Measurements from ENCODE around the gene MARCHF10. TPM values are rescaled to one million over a fixed set of nuclear protein-coding genes. Genes with fewer than 3 reads are reported as not detected.

The MARCHF10 gene
- polyA plus RNA-seq, 1 donor from 2014 or later: 0.27 TPM

DNA sequence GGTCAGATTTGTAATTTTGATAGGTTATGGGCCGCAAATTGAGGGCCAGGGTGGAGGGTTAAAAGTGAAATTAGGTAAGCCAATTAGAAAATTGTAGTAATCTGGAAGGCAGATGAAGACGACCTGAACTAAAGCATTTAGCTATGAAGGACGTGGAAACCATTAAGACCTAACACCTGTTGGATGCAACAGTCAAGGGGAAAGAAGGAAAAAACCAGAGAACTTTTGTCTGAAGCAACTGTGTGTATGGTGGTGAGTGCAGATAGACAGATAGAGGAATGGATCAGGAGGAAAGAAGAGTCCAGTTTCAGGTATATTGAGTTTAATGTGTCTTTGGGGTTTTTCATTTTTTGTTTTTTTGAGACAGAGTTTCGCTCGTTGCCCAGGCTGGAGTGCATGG is 40.2 kb upstream of the MARCHF10 start:
- H2AFZ ChIP-seq (ENCODE audit: low read depth, low read length): no peak overlapping the region
- no peaks in the 10 kb centered on the region for H4K20me1 ChIP-seq (ENCODE audit: insufficient read depth)

DNA sequence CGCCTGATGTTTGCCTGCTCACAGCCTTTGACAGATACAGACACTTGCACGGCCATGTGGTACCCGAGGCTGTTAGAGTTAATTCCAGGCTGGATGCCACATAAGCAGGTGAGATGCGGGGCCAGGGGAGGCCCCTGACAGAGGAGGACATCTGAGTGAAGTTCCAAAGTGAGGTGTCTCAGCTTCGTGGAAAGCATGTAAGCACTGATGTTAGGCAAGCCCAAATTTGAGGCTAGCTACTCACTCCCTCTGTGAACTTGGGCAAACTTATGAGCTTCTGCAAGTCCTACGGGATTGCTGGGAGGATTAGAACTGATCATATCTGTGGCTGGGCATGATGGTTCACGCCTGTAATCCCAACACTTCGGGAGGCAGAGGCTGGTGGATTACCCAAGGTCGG is 39.3 kb upstream of the MARCHF10 start:
- H3F3A ChIP-seq (ENCODE audit: insufficient read depth, low read length, poor library complexity, severe bottlenecking): no peaks in the 10 kb centered on the region
- H3K27me3 ChIP-seq (ENCODE audit: insufficient read depth, low read depth, low read length): no peaks in the 10 kb centered on the region
- H3K9me3 ChIP-seq (ENCODE audit: low read length): no peaks in the 10 kb centered on the region
- no peak overlapping the region for H2AFZ ChIP-seq (ENCODE audit: low read depth, low read length)
- no peaks in the 10 kb centered on the region for H3K9me2 ChIP-seq (ENCODE audit: insufficient read depth, low read length)
- no peaks in the 10 kb centered on the region for H3K79me2 ChIP-seq (replicated peaks; ENCODE audit: insufficient read depth, low read length)
- H3K9ac ChIP-seq (ENCODE audit: low read length): no peak overlapping the region
- no peaks in the 10 kb centered on the region for H3K36me3 ChIP-seq (ENCODE audit: insufficient read depth, low read length)
- no peak overlapping the region for H3K27ac ChIP-seq (ENCODE audit: low read length)
- H3K4me3 ChIP-seq (ENCODE audit: low read length): no peak overlapping the region
- no peak for TF ChIP-seq TAF1 (IDR thresholded peaks at IDR 0.05; ENCODE audit: low read depth)
- no peaks in the 10 kb centered on the region for H4K20me1 ChIP-seq (ENCODE audit: insufficient read depth)
- no peak overlapping the region for H3K4me2 ChIP-seq (ENCODE audit: low read length)

More for the DNA sequence above, 40.2 kb upstream of the MARCHF10 start:
- Histone ChIP-seq H3K4me2 (ENCODE audit: low read length) (no peak overlapping the region), H3K27ac (ENCODE audit: low read length) (no peak overlapping the region), H3F3A (ENCODE audit: insufficient read depth, low read length, poor library complexity, severe bottlenecking) (no peaks in the 10 kb centered on the region), H3K4me3 (ENCODE audit: low read length) (no peak overlapping the region), H3K9me2 (ENCODE audit: insufficient read depth, low read length) (no peaks in the 10 kb centered on the region), H3K36me3 (ENCODE audit: insufficient read depth, low read length) (no peaks in the 10 kb centered on the region), H3K79me2 (replicated peaks; ENCODE audit: insufficient read depth, low read length) (no peaks in the 10 kb centered on the region), H3K9me3 (ENCODE audit: low read length) (no peaks in the 10 kb centered on the region), H3K27me3 (ENCODE audit: insufficient read depth, low read depth, low read length) (no peaks in the 10 kb centered on the region), H3K9ac (ENCODE audit: low read length) (no peak overlapping the region)
- TF ChIP-seq SMC3 (conservative IDR thresholded peaks at IDR 0.05; ENCODE audit: poor library complexity) (no peak), EP300 (conservative IDR thresholded peaks at IDR 0.05; ENCODE audit: poor library complexity, severe bottlenecking) (no peak), EZH2 (IDR thresholded peaks at IDR 0.05; ENCODE audit: borderline replicate concordance, insufficient read depth, low read length, poor library complexity, severe bottlenecking) (no peak), POLR2AphosphoS5 (IDR thresholded peaks at IDR 0.05) (no peak), MXI1 (conservative IDR thresholded peaks at IDR 0.05; ENCODE audit: poor library complexity, severe bottlenecking) (no peak), TAF1 (IDR thresholded peaks at IDR 0.05; ENCODE audit: low read depth) (no peak), RAD21 (conservative IDR thresholded peaks at IDR 0.05) (no peak)
- TF ChIP-seq, protein P1, sequence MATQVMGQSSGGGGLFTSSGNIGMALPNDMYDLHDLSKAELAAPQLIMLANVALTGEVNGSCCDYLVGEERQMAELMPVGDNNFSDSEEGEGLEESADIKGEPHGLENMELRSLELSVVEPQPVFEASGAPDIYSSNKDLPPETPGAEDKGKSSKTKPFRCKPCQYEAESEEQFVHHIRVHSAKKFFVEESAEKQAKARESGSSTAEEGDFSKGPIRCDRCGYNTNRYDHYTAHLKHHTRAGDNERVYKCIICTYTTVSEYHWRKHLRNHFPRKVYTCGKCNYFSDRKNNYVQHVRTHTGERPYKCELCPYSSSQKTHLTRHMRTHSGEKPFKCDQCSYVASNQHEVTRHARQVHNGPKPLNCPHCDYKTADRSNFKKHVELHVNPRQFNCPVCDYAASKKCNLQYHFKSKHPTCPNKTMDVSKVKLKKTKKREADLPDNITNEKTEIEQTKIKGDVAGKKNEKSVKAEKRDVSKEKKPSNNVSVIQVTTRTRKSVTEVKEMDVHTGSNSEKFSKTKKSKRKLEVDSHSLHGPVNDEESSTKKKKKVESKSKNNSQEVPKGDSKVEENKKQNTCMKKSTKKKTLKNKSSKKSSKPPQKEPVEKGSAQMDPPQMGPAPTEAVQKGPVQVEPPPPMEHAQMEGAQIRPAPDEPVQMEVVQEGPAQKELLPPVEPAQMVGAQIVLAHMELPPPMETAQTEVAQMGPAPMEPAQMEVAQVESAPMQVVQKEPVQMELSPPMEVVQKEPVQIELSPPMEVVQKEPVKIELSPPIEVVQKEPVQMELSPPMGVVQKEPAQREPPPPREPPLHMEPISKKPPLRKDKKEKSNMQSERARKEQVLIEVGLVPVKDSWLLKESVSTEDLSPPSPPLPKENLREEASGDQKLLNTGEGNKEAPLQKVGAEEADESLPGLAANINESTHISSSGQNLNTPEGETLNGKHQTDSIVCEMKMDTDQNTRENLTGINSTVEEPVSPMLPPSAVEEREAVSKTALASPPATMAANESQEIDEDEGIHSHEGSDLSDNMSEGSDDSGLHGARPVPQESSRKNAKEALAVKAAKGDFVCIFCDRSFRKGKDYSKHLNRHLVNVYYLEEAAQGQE (IDR thresholded peaks at IDR 0.05; ENCODE audit: borderline replicate concordance): no peak
- TF ChIP-seq, protein P2, sequence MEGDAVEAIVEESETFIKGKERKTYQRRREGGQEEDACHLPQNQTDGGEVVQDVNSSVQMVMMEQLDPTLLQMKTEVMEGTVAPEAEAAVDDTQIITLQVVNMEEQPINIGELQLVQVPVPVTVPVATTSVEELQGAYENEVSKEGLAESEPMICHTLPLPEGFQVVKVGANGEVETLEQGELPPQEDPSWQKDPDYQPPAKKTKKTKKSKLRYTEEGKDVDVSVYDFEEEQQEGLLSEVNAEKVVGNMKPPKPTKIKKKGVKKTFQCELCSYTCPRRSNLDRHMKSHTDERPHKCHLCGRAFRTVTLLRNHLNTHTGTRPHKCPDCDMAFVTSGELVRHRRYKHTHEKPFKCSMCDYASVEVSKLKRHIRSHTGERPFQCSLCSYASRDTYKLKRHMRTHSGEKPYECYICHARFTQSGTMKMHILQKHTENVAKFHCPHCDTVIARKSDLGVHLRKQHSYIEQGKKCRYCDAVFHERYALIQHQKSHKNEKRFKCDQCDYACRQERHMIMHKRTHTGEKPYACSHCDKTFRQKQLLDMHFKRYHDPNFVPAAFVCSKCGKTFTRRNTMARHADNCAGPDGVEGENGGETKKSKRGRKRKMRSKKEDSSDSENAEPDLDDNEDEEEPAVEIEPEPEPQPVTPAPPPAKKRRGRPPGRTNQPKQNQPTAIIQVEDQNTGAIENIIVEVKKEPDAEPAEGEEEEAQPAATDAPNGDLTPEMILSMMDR (IDR thresholded peaks at IDR 0.05; ENCODE audit: poor library complexity, severe bottlenecking): no peak

DNA sequence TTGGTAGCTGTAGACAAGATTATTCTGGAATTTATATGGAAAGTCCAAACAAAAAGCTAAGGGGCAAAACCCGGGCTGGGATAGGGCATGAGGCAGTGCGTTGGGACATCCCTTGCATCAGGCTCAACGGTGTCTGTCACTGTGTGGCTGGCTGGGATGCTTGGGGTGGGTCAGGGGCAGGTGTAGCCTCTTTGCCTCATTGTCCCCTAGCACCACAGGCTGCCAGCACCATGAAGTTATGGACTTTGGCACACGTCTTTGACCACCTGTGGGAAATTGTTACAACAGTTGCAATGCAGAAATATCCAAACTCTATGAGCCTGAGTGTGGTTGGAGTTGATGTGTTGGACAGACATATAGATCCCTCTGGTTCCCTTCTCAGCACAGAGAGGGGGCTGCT is 32.8 kb upstream of the MARCHF10 start:
- Histone ChIP-seq H3K9ac (ENCODE audit: low read length) (no peak overlapping the region), H3K4me3 (ENCODE audit: low read length) (no peak overlapping the region), H3K36me3 (ENCODE audit: insufficient read depth, low read length) (no peaks in the 10 kb centered on the region), H3K79me2 (replicated peaks; ENCODE audit: insufficient read depth, low read length) (no peaks in the 10 kb centered on the region), H2AFZ (ENCODE audit: low read depth, low read length) (no peak overlapping the region), H3K27ac (ENCODE audit: low read length) (no peak overlapping the region), H3K9me2 (ENCODE audit: insufficient read depth, low read length) (no peaks in the 10 kb centered on the region), H3K4me2 (ENCODE audit: low read length) (no peak overlapping the region), H3K9me3 (ENCODE audit: low read length) (no peaks in the 10 kb centered on the region), H3K27me3 (ENCODE audit: insufficient read depth, low read depth, low read length) (peaks cover 3% of the 10 kb centered on the region), H3F3A (ENCODE audit: insufficient read depth, low read length, poor library complexity, severe bottlenecking) (no peaks in the 10 kb centered on the region), H4K20me1 (ENCODE audit: insufficient read depth) (no peaks in the 10 kb centered on the region)
- TF ChIP-seq RAD21 (conservative IDR thresholded peaks at IDR 0.05) (no peak), EP300 (conservative IDR thresholded peaks at IDR 0.05; ENCODE audit: poor library complexity, severe bottlenecking) (no peak), POLR2AphosphoS5 (IDR thresholded peaks at IDR 0.05) (no peak), TAF1 (IDR thresholded peaks at IDR 0.05; ENCODE audit: low read depth) (no peak), EZH2 (IDR thresholded peaks at IDR 0.05; ENCODE audit: borderline replicate concordance, insufficient read depth, low read length, poor library complexity, severe bottlenecking) (no peak), MXI1 (conservative IDR thresholded peaks at IDR 0.05; ENCODE audit: poor library complexity, severe bottlenecking) (no peak), SMC3 (conservative IDR thresholded peaks at IDR 0.05; ENCODE audit: poor library complexity) (no peak)
- TF ChIP-seq, protein P1 (IDR thresholded peaks at IDR 0.05; ENCODE audit: borderline replicate concordance): no peak
- TF ChIP-seq, protein P2 (IDR thresholded peaks at IDR 0.05; ENCODE audit: poor library complexity, severe bottlenecking): no peak

Data from neural cell (in vitro differentiated cells).